Measurements from ENCODE around the gene PUM2.

PUM2 gene

GRCh38 chr2:20351555-20352229 is 1.0 kb upstream of the PUM2 start:
- no peak for DNase-seq (ENCODE audit: low read depth, low spot score)
- ChIA-PET POLR2A (interaction anchor here (0.6 kb wide), 1 partner anchor 9 kb away, joined by 3 read pairs; no protein-coding TSS in a partner anchor), CTCF (interaction anchor here (1.3 to 3.0 kb wide), 3 partner anchors 9 to 36 kb away, joined by 3 to 10 read pairs (median 3); no protein-coding TSS in a partner anchor)
- peak overlapping the region; percentile 81 for H3K4me3 ChIP-seq (ENCODE audit: low read depth, low read length)
- no peak for TF ChIP-seq CTCF (IDR thresholded peaks at IDR 0.05; ENCODE audit: insufficient read depth, low read length, missing control alignments)

GRCh38 chr2:20350041-20350712 is 467 bp downstream of the PUM2 start:
- peak overlapping the region; percentile 81 for H3K4me3 ChIP-seq (ENCODE audit: low read depth, low read length)
- no peak for DNase-seq (ENCODE audit: low read depth, low spot score)
- no peak for TF ChIP-seq CTCF (IDR thresholded peaks at IDR 0.05; ENCODE audit: insufficient read depth, low read length, missing control alignments)
- ChIA-PET CTCF (interaction anchor here (0.7 to 4.5 kb wide), 2 partner anchors 15 to 24 kb away, joined by 3 to 27 read pairs; no protein-coding TSS in a partner anchor), POLR2A (interaction anchor here (0.6 kb wide), 1 partner anchor 214 kb away, joined by 3 read pairs; no protein-coding TSS in a partner anchor)

GRCh38 chr2:20349513-20349921 is 1.1 kb downstream of the PUM2 start:
- POLR2A ChIA-PET, result interaction anchor here (0.6 to 1.0 kb wide), 2 partner anchors 97 to 215 kb away, joined by 3 read pairs; partner anchors contain the start of gene RHOB
- peak overlapping the region; percentile 81 for H3K4me3 ChIP-seq (ENCODE audit: low read depth, low read length)
- TF ChIP-seq CTCF (IDR thresholded peaks at IDR 0.05; ENCODE audit: insufficient read depth, low read length, missing control alignments), result no peak
- no peak for DNase-seq (ENCODE audit: low read depth, low spot score)
- CTCF ChIA-PET, result interaction anchor here (0.7 to 4.5 kb wide), 2 partner anchors 14 to 23 kb away, joined by 3 to 27 read pairs; no protein-coding TSS in a partner anchor

- TF ChIP-seq CTCF (IDR thresholded peaks at IDR 0.05; ENCODE audit: insufficient read depth, low read length, missing control alignments), result no peak
- H3K4me3 ChIP-seq (ENCODE audit: low read depth, low read length), result peak overlapping the region; percentile 26
- DNase-seq (ENCODE audit: low read depth, low spot score), result no peak
- ChIA-PET POLR2A (no interaction called here), CTCF (interaction anchor here (0.7 to 4.5 kb wide), 3 partner anchors 16 to 601 kb away, joined by 3 to 27 read pairs (median 3); no protein-coding TSS in a partner anchor)
These were observed 2.1 kb downstream of the PUM2 start for GRCh38 chr2:20348542-20348941.

- no peak for DNase-seq (ENCODE audit: low read depth, low spot score)
- TF ChIP-seq CTCF (IDR thresholded peaks at IDR 0.05; ENCODE audit: insufficient read depth, low read length, missing control alignments), result no peak
- POLR2A ChIA-PET, result no interaction called here
- CTCF ChIA-PET, result interaction anchor here (1.0 to 4.5 kb wide), 5 partner anchors 14 to 296 kb away, joined by 3 to 27 read pairs (median 4); no protein-coding TSS in a partner anchor
- no peak overlapping the region for H3K4me3 ChIP-seq (ENCODE audit: low read depth, low read length)
These were observed 3.9 kb downstream of the PUM2 start for GRCh38 chr2:20346565-20347381.
